HL-60 (cell line): ENCODE measurements around the gene ANXA2R.

Experiments
- DNase-seq, 2 experiments: peaks; one replicate each; pipeline ENCODE4 v3.0.0-alpha.2; 2010 to 2020; ENCODE audit warnings: low read depth in 1 of 2, low spot score in 1 of 2
- H3K27ac ChIP-seq: fragments of 250-450 bp; sonication (Bioruptor Pico); replicated peaks from 2 replicates; pipeline ENCODE4 v1.5.1; 2020; ENCODE audit warnings: mild to moderate bottlenecking, moderate library complexity
- H3K27me3 ChIP-seq: fragments of 250-450 bp; sonication (Bioruptor Pico); 2 replicates; pipeline ENCODE4 v1.5.1; 2021; ENCODE audit warnings: mild to moderate bottlenecking, moderate library complexity; ENCODE audit not compliant: insufficient read depth, poor library complexity, severe bottlenecking
- H3K4me3 ChIP-seq: replicated peaks from 2 replicates; pipeline ENCODE4 v1.5.1; 2011; ENCODE audit warnings: mild to moderate bottlenecking, control low read depth, low read length; ENCODE audit not compliant: insufficient read depth
- GABPA ChIP-seq: IDR thresholded peaks from 2 replicates; pipeline ENCODE4 v1.6.1; 2012; ENCODE audit warnings: low read depth
- POLR2AphosphoS5 ChIP-seq: IDR thresholded peaks from 2 replicates; pipeline ENCODE4 v1.6.1; 2012; ENCODE audit warnings: low read depth
- SPI1 ChIP-seq: IDR thresholded peaks from 2 replicates; pipeline ENCODE4 v1.6.1; 2012; ENCODE audit warnings: low read depth, mild to moderate bottlenecking, borderline replicate concordance
- TF ChIP-seq, protein P1 (sequence below): IDR thresholded peaks from one replicate; pipeline ENCODE4 v1.5.1; 2011; ENCODE audit warnings: low read length, control low read depth, inconsistent platforms; ENCODE audit not compliant: insufficient read depth
- TF ChIP-seq, protein P2 (sequence below): IDR thresholded peaks from 2 replicates; pipeline ENCODE4 v1.6.1; 2012; ENCODE audit warnings: low read depth; ENCODE audit not compliant: insufficient replicate concordance

ANXA2R gene

DNA sequence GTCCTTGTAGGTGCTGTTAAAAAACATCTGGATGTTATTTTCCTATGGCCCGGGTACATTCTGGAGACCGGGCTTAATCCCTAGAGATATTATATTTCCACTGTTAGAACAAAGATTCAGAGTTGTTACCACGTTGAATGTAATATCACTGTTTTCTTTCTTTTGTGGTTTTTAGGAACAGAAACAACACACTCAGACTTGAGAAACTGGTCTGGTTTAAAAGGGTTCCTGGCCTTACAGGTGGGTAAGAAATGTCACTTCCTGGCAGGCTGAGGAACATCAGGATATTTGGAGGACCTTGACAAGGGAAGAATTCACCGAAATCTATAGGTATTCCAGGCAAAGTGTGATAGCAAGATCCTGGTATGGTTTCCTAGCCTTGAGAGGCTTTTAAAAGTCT lies 10.3 kb upstream of the ANXA2R start:
- Histone ChIP-seq H3K27ac (no peak overlapping the region), H3K4me3 (no peak overlapping the region), H3K27me3 (no peaks in the 10 kb centered on the region)
- no peak for TF ChIP-seq SPI1
- TF ChIP-seq, protein P1, sequence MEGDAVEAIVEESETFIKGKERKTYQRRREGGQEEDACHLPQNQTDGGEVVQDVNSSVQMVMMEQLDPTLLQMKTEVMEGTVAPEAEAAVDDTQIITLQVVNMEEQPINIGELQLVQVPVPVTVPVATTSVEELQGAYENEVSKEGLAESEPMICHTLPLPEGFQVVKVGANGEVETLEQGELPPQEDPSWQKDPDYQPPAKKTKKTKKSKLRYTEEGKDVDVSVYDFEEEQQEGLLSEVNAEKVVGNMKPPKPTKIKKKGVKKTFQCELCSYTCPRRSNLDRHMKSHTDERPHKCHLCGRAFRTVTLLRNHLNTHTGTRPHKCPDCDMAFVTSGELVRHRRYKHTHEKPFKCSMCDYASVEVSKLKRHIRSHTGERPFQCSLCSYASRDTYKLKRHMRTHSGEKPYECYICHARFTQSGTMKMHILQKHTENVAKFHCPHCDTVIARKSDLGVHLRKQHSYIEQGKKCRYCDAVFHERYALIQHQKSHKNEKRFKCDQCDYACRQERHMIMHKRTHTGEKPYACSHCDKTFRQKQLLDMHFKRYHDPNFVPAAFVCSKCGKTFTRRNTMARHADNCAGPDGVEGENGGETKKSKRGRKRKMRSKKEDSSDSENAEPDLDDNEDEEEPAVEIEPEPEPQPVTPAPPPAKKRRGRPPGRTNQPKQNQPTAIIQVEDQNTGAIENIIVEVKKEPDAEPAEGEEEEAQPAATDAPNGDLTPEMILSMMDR = no peak
- no peak for TF ChIP-seq POLR2AphosphoS5
- TF ChIP-seq GABPA = no peak
- TF ChIP-seq, protein P2, sequence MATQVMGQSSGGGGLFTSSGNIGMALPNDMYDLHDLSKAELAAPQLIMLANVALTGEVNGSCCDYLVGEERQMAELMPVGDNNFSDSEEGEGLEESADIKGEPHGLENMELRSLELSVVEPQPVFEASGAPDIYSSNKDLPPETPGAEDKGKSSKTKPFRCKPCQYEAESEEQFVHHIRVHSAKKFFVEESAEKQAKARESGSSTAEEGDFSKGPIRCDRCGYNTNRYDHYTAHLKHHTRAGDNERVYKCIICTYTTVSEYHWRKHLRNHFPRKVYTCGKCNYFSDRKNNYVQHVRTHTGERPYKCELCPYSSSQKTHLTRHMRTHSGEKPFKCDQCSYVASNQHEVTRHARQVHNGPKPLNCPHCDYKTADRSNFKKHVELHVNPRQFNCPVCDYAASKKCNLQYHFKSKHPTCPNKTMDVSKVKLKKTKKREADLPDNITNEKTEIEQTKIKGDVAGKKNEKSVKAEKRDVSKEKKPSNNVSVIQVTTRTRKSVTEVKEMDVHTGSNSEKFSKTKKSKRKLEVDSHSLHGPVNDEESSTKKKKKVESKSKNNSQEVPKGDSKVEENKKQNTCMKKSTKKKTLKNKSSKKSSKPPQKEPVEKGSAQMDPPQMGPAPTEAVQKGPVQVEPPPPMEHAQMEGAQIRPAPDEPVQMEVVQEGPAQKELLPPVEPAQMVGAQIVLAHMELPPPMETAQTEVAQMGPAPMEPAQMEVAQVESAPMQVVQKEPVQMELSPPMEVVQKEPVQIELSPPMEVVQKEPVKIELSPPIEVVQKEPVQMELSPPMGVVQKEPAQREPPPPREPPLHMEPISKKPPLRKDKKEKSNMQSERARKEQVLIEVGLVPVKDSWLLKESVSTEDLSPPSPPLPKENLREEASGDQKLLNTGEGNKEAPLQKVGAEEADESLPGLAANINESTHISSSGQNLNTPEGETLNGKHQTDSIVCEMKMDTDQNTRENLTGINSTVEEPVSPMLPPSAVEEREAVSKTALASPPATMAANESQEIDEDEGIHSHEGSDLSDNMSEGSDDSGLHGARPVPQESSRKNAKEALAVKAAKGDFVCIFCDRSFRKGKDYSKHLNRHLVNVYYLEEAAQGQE = no peak
- DNase-seq = no peak

DNA sequence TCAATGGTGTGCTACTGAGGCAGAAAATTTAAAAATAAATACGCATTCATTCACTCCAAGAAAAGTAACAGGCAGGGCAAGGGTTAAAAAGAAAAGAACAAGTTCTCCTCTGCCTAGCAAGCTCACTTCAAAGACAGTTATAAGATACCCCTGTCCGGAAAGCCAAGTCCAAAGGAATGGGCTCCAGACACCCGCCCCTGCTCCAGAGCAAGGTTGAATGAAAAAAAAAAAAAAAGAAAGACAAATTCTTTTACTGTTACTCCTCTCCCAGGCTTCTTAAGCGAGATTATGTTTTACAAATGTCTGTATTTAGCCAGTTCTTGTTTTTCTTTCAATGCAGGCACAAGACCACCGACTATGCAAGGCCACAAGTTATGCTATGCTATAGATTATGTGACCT lies 9.1 kb upstream of the ANXA2R start:
- H3K27ac ChIP-seq = no peak overlapping the region
- no peak for DNase-seq
- no peaks in the 10 kb centered on the region for H3K27me3 ChIP-seq
- H3K4me3 ChIP-seq = no peak overlapping the region
- TF ChIP-seq GABPA = no peak
- TF ChIP-seq, protein P2 = no peak
- no peak for TF ChIP-seq SPI1

DNA sequence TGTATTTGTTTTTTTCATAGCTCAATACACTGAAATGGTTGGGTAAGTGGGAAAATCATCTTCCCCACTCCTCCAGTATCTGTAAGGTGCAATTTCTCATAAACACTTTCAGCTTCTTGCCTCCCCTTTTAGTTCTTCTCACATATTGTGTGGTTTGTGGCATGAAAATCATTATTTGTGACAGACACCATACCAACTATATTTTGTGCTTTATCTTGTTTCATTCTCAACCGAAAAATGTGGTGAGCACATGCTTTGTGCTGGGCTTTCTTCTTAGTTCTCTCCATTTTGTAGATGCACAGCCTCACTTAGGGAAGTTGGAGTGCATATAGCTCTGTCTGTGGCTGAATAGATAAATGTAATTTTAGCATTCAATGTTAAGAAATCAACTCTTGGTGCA lies 6.4 kb upstream of the ANXA2R start:
- Histone ChIP-seq H3K27me3 (no peaks in the 10 kb centered on the region), H3K4me3 (no peak overlapping the region), H3K27ac (no peak overlapping the region)
- no peak for DNase-seq
- TF ChIP-seq, protein P1 = no peak
- no peak for TF ChIP-seq SPI1
- no peak for TF ChIP-seq GABPA
- no peak for TF ChIP-seq POLR2AphosphoS5
- TF ChIP-seq, protein P2 = no peak
